Globus pallidus (tissue), 1 donor: ENCODE data around the gene CASZ1.

ENCODE experiments used
- DNase-seq: peaks from one replicate; pipeline ENCODE4 v3.0.0-alpha.2; 2015; ENCODE audit warnings: low spot score

The CASZ1 gene

DNA sequence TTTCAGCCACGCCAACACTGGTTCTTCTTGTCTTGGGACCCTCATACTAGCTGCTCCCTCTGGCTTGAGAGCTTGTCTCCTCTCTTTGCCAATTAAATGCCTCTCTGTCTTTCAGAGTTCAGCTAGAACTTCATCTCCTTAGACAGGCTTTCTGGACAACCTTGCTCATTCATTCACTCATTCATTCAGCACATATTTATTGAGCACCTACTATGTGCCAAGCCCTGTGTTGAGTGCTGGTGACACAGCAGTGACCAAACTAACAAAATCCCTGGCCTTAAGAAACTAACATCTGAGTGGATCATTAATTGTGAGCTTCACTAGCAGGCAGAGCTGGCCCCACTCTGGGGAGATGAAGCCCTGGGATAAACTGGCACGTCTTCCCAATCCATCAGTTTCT is 24.9 kb upstream of the CASZ1 start:
- no peak for DNase-seq

DNA sequence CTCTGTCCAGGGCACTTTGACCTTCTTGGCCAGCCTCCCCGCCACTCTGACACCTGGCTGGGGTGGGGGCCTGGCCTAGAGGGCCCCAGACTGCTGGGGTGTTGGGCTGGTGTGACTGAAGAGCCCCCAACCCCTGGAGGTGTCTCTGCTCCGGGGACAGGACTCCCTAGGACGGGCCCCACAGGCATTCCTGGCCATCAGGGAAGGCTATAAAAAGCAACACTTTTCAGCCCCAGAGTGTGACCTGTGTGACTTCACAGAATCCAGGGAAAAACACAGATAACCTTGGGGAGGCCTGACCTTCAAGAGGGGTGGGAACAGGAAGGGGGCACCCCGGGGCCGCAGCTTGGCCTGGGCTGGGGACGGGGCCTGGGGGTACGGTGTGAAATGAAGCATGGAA is 24.0 kb upstream of the CASZ1 start:
- DNase-seq = no peak

DNA sequence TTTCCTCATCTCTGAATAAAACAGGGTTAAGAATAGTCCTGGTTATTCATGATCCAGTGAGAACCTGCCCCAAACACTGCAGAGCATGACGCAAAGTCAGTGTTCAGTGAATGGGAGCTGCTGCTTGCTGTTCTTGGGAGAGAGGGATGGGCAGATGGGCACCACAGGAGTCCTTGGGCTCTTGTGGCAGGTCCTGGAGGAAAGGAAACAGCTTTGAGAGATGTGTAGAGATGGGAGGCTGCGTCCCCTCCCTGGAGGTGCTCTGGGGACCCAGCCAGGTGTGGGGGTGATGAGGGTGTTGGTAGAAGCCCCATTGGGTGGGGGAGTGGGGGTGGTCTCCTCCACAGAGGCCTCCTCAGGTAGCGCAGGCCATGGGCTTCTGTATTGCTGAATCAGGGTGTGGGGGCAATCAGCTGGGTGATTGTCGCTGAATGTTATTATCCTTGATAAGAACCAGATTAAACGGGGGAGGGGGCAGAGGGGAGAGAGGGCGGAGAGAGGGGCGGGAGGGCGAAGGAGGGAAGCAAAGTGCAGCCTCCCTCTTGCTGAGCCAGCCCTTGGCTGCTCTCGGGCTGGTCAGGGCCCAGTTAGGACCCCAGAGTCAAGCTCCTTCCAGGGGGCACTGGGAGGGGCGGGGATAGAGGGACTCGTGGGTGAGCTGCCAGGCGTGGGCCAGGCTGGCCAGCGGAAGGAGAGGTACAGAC is 22.9 kb upstream of the CASZ1 start:
- no peak for DNase-seq

DNA sequence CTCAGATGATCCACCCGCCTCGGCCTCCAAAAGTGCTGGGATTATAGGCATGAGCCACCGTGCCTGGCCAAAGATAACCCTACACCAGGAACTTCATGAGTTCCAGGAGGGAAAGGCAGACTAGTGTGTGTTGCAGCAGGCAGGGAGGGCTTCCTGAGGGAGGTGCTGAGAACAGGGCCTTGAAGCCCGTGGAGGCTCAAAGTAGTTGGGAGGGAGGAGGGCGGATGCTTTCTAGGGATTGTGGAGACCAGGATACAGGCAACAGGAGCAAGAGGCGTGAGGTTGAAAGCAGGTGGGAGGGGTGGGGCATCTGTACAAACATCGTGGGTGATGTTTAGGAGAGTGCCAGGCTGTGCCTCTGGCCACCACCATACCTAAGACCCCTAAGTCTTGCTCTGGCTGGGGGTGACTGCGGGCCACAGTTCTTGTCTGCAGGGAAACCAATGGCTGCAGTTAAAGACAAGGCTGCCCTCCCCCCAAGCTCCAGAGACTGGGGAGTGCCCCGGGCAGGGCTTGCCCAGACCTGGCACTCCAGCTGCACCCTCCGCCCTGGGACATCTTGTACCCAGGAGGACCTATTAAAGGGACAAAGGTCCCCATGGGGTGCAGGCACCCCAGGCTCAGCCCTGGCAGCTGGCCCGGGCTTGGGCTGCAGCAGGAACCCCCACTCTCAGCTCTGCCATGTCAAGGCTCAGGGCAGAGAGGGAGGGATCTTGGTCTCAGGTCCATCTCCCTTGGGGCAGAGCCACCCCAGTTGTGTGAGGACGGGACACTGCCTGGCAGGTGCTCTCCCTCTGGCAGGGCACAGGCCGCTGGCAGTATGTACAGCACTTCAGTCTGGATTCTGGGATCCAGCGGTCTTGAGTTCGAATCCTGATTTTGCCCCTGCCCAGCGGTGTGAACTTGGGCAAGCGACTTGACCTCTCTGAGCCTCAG is 22.1 kb upstream of the CASZ1 start:
- no peak for DNase-seq

DNA sequence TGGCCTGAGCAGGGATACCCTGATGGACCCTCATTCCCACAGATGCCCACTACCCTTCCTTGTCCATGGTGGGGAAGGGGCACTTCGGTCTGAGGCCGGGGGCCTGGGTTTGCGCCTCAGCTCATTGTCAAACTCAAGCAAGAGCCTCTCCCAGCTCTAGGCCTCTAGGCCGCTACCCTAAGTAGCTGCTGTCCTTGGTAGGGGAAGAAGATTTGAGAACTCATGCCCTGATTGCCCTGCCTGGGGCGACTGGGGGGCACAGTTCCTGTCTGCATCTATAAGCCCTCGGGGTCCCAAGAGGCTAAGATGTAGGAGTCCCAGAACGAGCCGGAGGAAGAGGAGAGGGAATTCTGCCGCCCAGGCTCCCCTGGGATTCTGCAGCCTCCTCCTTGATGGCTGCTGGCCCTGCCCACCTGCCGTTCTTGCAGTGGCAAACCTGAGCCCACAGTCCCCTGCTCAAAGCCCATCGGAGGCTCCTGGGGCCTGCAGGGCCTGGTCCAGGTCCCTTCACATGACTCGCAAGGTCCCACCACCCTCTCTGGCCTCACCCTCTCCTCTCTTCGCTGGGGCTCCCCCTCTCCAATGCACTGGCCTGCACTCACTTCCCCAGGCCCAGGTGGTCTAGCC is 20.4 kb upstream of the CASZ1 start:
- DNase-seq = no peak

DNA sequence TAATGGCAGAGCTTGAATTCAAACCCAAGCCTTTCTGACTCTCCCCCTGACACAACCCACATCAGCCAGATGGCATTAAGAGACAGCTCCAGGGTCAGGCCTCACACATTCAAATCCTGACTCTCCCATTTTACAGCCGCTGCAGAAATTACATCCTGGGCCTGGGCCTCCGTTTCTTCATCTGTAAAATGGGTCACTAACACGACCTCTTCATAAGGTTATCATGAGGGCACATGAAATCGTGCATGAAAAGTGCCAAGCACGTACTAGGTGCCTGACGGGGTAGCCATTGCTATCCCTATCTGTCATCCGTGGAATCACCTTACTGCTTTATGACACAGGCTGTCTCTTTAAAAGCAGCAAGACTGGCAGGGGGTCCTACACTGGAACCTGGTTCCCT is 19.8 kb upstream of the CASZ1 start:
- DNase-seq = no peak

DNA sequence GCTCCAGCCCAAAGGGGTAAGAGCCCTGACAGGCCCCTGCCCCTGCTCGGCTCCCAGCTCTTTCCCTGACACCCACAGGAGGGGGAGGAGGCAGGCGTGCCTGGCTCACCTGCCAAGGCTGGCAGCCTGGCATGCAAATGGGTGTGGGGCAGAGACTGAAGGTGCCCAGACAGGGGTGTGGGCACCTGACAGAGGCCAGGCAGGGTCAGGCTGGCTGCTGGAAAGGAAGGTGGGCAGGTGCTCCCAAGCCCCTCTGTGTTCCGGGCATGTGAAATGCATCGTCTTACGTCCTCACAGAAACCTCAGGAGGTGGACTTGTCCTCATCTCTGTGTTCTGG is 19.4 kb upstream of the CASZ1 start:
- DNase-seq = no peak

DNA sequence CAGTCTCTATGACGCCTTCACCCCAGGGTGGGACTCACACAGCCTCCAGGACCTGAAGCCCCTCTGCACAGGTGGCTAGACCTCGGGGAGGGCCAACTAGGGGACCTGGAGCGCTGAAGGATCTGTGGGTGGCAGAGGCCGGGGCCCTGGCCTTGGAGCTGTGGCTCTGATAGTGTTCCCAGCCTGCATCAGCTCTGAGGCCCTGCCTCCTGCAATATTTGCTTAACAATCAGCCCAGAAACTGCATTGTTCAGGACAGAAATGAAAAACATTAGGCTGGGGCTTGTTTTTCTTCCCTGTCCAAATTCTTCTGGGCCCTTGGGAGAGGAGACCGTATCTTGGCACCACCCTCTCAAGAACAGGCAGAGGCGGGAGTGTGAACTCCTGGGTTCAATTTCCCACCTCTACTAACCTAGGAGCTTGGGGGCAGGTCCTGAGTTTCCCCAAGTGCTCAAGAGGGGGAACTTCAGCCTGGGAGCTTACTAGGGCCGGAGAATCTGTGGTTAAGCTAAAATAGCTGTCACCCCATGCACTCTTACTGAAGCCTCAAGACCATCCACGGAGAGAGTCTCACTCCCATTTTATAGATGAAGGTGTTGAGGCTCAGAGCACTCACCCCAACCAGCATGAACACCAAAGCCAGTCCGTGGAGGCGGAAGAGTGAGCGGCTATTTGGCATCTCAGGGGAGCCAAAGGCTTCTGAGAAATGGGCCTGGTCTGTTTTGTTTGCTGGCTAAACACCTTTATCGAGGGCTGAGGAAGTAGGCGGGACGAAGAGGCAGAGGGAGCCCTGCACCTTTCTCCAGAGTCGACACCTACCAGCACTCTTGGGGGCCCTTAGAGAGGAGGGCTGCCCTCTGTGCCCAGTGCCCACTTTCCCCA is 18.8 kb upstream of the CASZ1 start:
- DNase-seq = no peak

DNA sequence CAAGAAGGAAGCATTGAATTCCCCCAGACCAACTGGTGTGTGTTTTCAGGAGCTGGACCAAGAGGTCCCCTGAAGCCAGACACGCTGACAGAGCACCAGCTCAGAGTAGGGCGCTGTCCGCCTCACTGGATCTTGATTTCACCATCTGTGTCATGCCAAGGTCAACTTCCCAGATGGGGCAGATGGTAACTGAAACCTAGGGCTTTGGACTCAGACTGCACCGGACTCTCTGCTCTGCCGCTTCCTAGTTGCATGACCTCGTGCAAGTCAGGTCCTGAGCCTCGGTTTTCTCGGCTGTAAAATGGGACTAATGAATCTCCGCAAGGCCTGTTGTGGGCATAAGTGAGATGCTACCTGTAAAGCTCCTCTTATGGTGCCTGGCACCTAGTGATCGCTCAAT is 17.9 kb upstream of the CASZ1 start:
- no peak for DNase-seq

DNA sequence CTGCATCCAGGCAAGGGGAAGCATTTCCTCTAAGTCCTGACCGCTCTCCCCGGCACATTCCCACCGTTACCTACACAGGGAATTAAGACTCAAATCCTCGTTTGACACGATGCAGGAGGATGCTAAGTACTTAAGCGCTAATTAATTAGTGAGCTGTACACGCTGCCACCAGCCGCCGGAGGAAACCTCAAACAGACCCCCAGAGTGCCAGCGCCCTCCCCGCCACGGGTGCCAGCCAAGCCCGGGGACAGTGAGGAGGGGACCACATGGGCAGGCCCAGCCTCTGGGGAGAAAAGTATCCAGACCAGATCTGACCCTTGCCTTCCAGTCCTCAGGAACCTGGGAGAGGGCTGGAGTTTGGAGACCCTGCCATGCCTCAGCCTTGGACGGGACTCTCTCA is 17.4 kb upstream of the CASZ1 start:
- no peak for DNase-seq

DNA sequence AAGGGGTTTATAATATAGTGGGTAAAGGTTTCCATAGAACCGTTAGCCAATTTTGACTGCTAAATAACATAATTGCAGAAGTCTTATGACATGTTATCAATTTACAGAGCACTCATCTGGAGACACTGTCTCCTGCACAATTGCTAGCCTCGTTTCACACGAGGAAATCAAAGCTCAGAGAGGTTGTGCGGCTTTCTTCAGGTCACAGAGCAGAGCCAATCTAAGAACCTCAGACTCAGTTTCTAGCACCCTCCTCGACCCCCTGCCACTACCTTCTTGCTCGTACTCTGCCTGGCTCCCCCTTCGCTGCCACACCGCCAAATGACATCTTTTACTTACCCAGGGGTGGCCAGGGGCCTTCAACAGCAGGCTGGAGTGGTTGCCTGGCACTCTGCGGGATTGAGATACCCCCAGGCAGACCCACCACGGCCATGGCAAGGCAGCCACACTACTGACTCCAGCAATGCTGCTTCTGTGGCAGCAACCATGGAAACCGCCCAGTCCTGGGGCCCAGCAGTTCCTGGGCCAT is 16.0 kb upstream of the CASZ1 start:
- DNase-seq = no peak

DNA sequence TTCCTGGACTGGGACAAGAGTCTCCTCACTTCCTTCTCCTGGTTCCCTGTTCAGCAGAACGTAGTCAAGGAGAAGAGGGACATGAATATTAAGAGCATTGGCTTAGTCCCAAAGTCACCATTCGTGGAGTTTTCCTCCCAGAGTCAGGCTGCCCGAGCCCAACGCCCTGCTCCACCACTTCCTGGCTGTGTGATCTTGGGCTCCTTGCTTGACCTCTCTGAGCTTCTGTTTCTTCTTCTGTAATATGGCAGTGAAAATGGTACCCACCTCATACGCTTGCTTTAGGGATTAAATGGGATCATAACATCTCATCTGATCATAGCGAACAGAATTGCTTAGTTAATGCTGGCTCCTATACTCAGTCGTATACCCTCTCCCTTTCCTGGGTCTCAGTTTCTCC is 12.0 kb upstream of the CASZ1 start:
- no peak for DNase-seq

DNA sequence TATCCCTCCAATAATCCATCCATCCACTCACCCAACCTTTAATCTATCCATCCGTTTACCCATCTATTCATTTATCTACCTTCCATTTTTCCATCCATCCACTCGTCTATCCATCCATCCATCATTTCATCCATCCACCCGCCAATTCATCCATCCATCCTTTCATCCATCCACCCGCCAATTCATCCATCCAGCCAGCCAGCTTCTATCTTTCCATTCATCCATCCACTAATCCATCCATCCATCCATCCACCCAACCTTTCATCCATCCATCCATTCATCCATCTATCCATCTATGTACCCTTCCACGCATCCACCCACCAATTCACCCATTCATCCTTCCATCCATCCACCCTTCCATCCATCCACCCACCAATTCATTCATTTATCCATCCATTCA is 10.5 kb upstream of the CASZ1 start:
- no peak for DNase-seq

DNA sequence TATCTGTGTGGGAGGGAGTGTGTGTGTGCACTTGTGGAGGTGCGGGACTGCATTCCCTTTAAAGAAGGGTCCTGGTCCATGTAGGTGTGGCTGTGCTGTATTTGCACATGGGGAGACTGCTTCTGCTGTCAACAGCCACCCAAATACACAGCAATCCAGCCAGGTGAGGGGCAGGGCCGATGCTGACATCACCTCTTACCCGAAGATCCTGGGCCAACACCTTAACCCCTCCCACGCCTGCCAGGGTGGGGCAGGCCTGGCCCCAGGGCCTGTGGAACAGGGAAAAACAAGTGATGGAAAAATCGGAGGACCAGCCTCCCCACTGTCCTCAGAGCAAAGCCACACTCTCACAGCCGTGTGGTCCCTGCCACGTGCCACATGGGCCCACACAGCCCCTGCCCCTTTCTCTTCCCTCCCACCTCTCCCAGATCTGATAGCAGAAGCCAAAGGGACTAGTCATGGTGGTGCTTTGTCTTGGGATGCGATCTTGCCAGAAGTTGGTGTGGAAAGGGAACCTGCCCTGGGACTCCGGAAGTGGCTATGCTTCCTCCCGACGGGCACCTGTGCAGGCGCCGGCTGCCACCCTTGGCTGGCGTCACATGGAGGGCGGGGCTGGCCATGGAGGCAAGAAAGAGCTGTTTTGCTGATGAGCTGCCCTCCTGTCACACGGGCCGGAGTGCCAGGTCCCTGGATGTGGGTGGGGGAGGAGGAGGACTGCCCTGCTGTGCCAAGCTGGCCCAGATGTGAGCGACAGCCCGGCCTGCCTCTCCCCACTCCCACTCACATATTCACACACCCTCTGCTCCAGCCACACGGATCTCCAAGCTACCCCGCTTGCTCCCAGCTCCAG is 7.8 kb upstream of the CASZ1 start:
- DNase-seq = no peak

DNA sequence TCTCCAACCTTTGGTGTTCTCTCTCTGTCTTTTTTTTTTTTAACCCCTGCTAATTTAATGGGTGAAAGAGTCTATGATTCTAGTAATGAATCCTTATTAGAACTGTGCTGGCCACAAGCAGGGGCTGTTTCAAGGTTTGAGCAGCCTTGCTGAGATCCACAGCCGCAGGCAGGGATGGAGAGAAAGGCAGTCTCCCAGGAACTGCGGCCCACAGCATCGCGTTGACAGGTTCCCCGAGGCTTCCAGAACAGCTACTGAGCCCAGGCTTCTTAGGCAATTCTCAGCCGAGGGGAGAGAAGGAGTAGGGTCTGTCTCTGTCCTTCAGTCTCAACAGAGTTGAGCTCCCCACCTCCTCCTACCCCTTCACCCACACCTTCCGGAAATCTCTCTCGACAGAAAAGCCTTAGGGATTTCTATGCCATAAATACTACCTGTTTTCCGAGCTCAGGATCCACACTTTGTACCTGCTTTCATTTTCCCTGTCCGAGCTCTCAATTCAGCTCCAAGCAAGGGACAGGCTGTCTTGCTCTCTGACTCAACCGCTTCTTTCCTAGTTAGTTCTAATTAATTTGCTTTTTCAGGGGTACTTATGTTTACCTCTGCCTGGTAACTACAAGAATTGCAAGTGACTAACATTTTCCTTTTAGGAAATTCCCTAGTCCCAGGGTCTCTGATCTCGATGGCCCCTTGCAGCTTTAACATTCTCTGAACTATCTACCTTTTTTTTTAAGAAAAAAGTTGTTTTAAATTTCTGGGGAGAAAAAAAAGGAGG is 6.7 kb upstream of the CASZ1 start:
- DNase-seq = no peak

DNA sequence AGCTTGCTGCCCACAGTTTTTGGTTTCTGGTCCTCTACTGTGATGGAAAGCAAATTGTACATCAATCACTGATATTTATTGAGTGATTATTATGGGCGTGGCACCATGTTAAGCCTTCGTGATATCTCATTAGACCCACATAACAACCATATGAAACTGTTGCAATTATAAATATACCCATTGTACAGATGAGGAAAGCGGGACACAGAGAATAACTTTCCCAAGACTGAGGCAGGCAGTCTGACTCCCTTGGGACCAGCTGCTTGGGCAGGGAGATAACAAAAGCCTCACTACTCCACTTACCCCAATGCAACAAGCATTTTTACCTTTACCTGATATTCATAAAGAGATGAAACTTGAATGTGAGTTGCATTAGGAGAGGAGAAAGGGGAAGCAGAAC is 4.3 kb upstream of the CASZ1 start:
- no peak for DNase-seq

DNA sequence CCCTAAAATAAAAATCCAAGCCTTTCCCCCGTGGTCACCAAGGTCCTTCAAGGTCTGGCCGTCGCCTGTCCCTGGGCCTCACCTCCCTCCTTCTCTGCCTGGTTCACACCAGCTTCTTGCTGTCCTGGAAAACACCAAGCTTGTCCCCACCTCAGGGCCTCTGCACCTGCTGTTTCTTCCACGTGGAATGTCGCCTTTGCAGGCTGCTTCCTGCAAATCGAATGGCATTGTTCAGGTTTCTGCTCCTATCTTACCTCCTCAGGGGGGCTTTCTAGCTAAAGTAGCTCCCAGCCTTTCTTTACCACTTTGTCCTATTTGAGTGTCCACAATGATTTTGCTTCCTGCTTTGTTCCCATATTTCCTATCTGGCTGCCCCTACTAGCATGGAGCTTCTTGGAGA is 3.3 kb upstream of the CASZ1 start:
- DNase-seq = no peak

DNA sequence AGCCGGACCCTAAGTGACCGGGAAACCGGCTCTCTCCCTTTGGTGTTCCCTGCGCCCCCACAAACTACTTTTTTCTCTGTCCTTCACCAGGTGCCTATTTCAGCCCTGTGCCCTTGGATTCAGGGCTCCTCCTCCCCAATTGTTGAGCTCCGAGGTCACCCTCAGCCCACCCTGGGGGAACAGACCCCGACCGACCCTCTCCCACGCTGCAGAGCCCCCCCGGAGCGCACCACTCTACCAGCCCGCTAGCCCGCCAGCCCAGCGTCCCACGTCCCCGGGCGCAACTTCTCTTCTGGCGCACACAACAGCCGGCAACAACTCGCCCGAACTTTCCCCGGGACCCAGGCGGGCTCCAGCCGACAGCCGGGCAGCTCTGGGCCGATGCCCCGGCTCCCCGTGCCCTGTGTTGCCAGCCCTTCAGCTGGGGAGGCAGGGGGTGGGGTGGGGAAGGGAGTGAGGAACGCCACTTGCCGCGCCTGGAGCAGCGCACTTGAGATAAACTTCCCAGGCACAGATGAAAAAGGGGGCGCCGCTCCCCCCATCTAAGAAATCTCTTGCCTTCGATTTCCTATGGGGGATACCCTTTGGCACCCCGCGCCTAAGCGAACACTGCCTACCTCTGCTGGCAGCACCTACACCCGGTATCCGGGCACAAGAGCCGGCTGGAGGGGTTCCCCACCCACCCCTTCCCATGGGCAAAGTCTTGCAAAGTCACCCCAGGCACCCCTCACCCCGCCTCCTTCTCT is 997 bp downstream of the CASZ1 start:
- DNase-seq = no peak

DNA sequence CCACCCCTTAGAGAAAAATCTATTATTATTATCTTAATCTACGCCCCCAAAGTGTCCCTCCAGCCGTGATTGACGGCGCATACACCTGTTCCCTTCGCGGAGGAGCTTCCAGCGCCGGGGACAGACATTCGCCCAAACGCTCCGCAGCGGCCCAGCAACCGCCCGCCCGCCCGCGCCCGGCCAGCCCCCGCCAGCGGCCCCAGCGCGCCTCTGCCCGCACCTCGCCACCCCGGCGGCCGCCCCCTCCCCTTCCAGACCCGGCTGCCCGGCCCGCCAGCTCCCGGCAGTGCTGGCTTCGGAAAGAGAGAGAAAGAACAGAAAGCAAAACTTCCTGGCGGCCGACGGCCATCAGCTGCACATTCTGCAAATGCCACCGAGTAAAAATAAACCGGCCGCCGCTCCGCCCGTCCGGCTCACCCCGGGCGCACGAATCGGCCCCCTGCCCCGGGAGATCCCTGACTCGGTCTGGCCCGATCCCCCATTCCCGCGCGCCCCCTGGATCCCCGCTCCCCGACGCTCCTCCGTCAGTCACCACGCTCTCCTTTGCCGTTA is 1.6 kb downstream of the CASZ1 start:
- DNase-seq = no peak
